PC-9 (cell line): Measurements from ENCODE around the gene MCM6.

Experiments
- CTCF ChIP-seq: fragments of 200-600 bp; sonication (generic); conservative IDR thresholded peaks from 2 replicates; pipeline ENCODE4 v1.6.1; 2017; ENCODE audit warnings: mixed run types, antibody characterized with exemption, mild to moderate bottlenecking, moderate library complexity
- EZH2 ChIP-seq: fragments of 200-600 bp; sonication (generic); IDR thresholded peaks from 2 replicates; pipeline ENCODE4 v1.8.0; 2017; ENCODE audit warnings: antibody characterized with exemption, low read depth

- no peak for TF ChIP-seq CTCF
- TF ChIP-seq EZH2, result no peak
Measured at GRCh38 chr2:135898234-135898786, 22.1 kb upstream of the MCM6 start.
